Mesothelial cell of epicardium (in vitro differentiated cells): ENCODE data around the gene ABLIM3. TPM values are rescaled to one million over a fixed set of nuclear protein-coding genes. Genes with fewer than 3 reads are reported as not detected.

Source experiments
- DNase-seq, 2 experiments: peaks; one replicate each; pipeline ENCODE4 v3.0.0; 2021; ENCODE audit warnings: low spot score in 2 of 2; ENCODE audit not compliant: unreplicated experiment in 2 of 2
- H3K27ac Mint-ChIP-seq: 2 replicates; pipeline ENCODE4 v1.8.0; 2021; ENCODE audit warnings: mixed read lengths
- H3K27me3 Mint-ChIP-seq: 2 replicates; pipeline ENCODE4 v1.8.0; 2021; ENCODE audit warnings: low read depth, mixed read lengths
- H3K36me3 Mint-ChIP-seq: 2 replicates; pipeline ENCODE4 v1.8.0; 2021; ENCODE audit warnings: mixed read lengths
- H3K4me1 Mint-ChIP-seq: 2 replicates; pipeline ENCODE4 v1.8.0; 2021; ENCODE audit warnings: mixed read lengths
- H3K4me3 Mint-ChIP-seq: 2 replicates; pipeline ENCODE4 v1.8.0; 2021; ENCODE audit warnings: mild to moderate bottlenecking, moderate library complexity, mixed read lengths
- H3K9me3 Mint-ChIP-seq: 2 replicates; pipeline ENCODE4 v1.8.0; 2021; ENCODE audit warnings: mixed read lengths
- total RNA-seq: library from RNA; stranded (reverse); gene quantifications from 3 replicates; pipeline ENCODE4 v1.2.1, GENCODE V29; 2021
- TF ChIP-seq, protein P1 (sequence below): fragments of 200-600 bp; sonication (generic); IDR thresholded peaks from one replicate; pipeline ENCODE4 v1.5.0; 2021; ENCODE audit warnings: antibody characterized with exemption; ENCODE audit not compliant: unreplicated experiment

ABLIM3 gene
- total RNA-seq, 1 donor from 2014 or later: 0.27 TPM

GRCh38 chr5:149216496-149216895 lies 75.2 kb downstream of the ABLIM3 start:
- H3K4me1 Mint-ChIP-seq: no peaks in the 10 kb centered on the region

DNA sequence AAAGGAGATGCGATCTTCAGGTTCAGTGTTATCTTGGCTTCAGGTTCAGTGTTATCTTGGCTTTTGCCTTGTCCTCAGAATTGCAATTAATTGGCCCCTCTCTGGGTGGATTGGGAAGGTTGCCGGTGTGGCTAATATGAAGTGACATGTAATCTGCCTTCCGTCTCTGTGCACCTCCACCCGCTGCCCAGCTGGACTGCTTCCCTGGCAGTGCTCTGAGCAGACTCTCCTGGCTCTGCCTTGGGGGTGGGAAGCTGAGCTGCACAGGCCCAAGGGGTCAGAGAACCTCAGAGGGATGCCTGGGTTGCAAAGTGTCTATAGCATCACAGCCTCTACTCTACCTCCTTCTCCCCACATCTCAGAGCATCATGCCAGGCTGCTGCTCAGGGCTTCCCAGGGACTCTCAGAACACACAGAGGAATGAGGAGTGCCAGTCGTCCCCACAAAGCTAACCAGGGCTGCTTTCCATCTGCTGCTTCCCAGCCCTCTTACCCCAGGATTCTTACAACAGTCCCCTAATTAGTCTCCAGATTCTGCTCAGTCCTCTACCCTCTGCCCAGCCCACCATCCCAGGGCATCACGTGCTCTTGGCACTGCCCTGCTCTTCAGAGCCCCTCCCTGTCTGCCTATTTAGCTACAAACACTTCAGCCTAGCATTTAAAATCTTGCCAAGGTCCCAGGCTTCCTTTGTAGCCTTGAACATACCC lies 76.0 kb downstream of the ABLIM3 start:
- Mint-ChIP-seq H3K27me3 (peaks cover 75% of the 10 kb centered on the region), H3K4me3 (no peak overlapping the region), H3K9me3 (no peaks in the 10 kb centered on the region), H3K4me1 (no peaks in the 10 kb centered on the region), H3K36me3 (no peaks in the 10 kb centered on the region), H3K27ac (no peak overlapping the region)
- DNase-seq: no peak
- TF ChIP-seq, protein P1, sequence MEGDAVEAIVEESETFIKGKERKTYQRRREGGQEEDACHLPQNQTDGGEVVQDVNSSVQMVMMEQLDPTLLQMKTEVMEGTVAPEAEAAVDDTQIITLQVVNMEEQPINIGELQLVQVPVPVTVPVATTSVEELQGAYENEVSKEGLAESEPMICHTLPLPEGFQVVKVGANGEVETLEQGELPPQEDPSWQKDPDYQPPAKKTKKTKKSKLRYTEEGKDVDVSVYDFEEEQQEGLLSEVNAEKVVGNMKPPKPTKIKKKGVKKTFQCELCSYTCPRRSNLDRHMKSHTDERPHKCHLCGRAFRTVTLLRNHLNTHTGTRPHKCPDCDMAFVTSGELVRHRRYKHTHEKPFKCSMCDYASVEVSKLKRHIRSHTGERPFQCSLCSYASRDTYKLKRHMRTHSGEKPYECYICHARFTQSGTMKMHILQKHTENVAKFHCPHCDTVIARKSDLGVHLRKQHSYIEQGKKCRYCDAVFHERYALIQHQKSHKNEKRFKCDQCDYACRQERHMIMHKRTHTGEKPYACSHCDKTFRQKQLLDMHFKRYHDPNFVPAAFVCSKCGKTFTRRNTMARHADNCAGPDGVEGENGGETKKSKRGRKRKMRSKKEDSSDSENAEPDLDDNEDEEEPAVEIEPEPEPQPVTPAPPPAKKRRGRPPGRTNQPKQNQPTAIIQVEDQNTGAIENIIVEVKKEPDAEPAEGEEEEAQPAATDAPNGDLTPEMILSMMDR: no peak

More at GRCh38 chr5:149216496-149216895, 75.2 kb downstream of the ABLIM3 start:
- DNase-seq: no peak
- H3K27me3 Mint-ChIP-seq: peaks cover 76% of the 10 kb centered on the region
- no peak overlapping the region for H3K4me3 Mint-ChIP-seq
- H3K36me3 Mint-ChIP-seq: no peaks in the 10 kb centered on the region
- no peaks in the 10 kb centered on the region for H3K9me3 Mint-ChIP-seq
- H3K27ac Mint-ChIP-seq: no peak overlapping the region
- TF ChIP-seq, protein P1: no peak

DNA sequence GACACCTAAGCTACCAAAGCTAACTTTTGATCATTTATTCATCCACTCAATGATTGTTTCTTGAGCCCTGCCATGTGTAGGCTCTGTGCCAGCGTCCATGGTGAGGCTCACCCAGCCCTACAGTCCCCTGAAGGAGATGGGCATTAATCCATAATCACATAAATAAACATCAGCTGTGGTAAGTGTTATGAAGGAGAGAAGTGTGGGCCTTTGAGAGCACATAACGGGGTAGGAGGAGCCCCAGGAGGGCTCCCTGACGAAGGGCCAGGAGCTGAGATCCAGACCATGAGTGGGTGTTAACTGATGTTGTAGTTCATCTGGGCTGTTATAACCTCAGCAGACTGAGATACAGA lies 76.5 kb downstream of the ABLIM3 start:
- no peaks in the 10 kb centered on the region for H3K4me1 Mint-ChIP-seq
- TF ChIP-seq, protein P1: no peak
- no peak for DNase-seq
- H3K4me3 Mint-ChIP-seq: no peak overlapping the region
- peaks cover 71% of the 10 kb centered on the region for H3K27me3 Mint-ChIP-seq
- no peak overlapping the region for H3K27ac Mint-ChIP-seq
- no peaks in the 10 kb centered on the region for H3K36me3 Mint-ChIP-seq
- no peaks in the 10 kb centered on the region for H3K9me3 Mint-ChIP-seq

GRCh38 chr5:149219584-149219983 lies 78.3 kb downstream of the ABLIM3 start:
- no peaks in the 10 kb centered on the region for H3K4me1 Mint-ChIP-seq

GRCh38 chr5:149220750-149221149 lies 79.5 kb downstream of the ABLIM3 start:
- Mint-ChIP-seq H3K4me3 (no peak overlapping the region), H3K27ac (no peak overlapping the region), H3K36me3 (no peaks in the 10 kb centered on the region), H3K9me3 (no peaks in the 10 kb centered on the region), H3K4me1 (no peaks in the 10 kb centered on the region), H3K27me3 (peaks cover 57% of the 10 kb centered on the region)
- no peak for DNase-seq
- TF ChIP-seq, protein P1: no peak

More at GRCh38 chr5:149219584-149219983, 78.3 kb downstream of the ABLIM3 start:
- TF ChIP-seq, protein P1: no peak
- Mint-ChIP-seq H3K4me3 (no peak overlapping the region), H3K27ac (no peak overlapping the region), H3K27me3 (peaks cover 58% of the 10 kb centered on the region), H3K9me3 (no peaks in the 10 kb centered on the region), H3K36me3 (no peaks in the 10 kb centered on the region)
- no peak for DNase-seq

DNA sequence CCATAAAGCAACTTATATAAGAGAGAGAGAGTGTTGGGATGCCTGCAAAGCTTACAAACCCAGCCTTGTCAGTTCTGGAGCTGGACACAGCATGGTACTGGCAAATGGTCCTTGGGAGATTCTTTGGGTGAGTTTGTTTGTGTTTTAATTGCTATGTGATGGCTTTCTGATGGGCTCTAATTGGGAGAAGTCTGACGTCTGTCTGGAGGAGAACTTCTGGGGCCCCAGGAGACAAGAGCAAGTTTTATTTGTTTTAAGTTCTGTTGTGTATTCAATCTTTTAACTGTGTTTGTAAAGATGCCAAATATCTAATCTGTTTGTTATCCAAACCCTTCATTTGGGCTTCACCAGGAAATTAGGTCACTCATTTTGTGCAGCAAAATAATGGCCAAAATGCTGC lies 80.0 kb downstream of the ABLIM3 start:
- Mint-ChIP-seq H3K9me3 (no peaks in the 10 kb centered on the region), H3K36me3 (no peaks in the 10 kb centered on the region), H3K27me3 (peaks cover 56% of the 10 kb centered on the region), H3K4me3 (no peak overlapping the region), H3K4me1 (no peaks in the 10 kb centered on the region), H3K27ac (no peak overlapping the region)
- DNase-seq: no peak
- TF ChIP-seq, protein P1: no peak
